SU-DHL-6 (cell line): ENCODE results near the gene ATG4A.

Experiments used
- H2AFZ ChIP-seq: fragments of 200-600 bp; sonication (generic); 2 replicates; pipeline ENCODE4 v1.6.1; 2014; ENCODE audit warnings: low read depth, mild to moderate bottlenecking, moderate library complexity, mixed read lengths, antibody characterized with exemption, low read length; ENCODE audit not compliant: severe bottlenecking
- H3F3A ChIP-seq: fragments of 200-600 bp; shearing (Covaris generic); 2 replicates; pipeline ENCODE4 v1.6.0; 2016; ENCODE audit warnings: antibody characterized with exemption, mild to moderate bottlenecking; ENCODE audit not compliant: insufficient read depth
- H3K27ac ChIP-seq: fragments of 200-600 bp; sonication (generic); 2 replicates; pipeline ENCODE4 v1.5.1; 2016; ENCODE audit warnings: low read depth, mild to moderate bottlenecking, low read length, moderate library complexity, mixed read lengths
- H3K27me3 ChIP-seq: fragments of 200-600 bp; sonication (generic), shearing (Covaris generic); 2 replicates; pipeline ENCODE4 v1.6.0; 2014; ENCODE audit warnings: mild to moderate bottlenecking, low read length
- H3K36me3 ChIP-seq: fragments of 200-600 bp; sonication (generic); 2 replicates; pipeline ENCODE4 v1.6.1; 2014; ENCODE audit warnings: mild to moderate bottlenecking, low read length, mixed read lengths
- H3K4me2 ChIP-seq: fragments of 300-600, 200-600 bp; shearing (Covaris generic), sonication (generic); 2 replicates; pipeline ENCODE4 v1.6.0; 2014; ENCODE audit warnings: low read length, low read depth, mild to moderate bottlenecking; ENCODE audit not compliant: poor library complexity, severe bottlenecking
- H3K4me3 ChIP-seq: fragments of 200-600 bp; sonication (generic); 2 replicates; pipeline ENCODE4 v1.5.1; 2014; ENCODE audit warnings: antibody characterized with exemption, low read length, mild to moderate bottlenecking, mixed read lengths; ENCODE audit not compliant: insufficient read depth, poor library complexity, severe bottlenecking
- H3K79me2 ChIP-seq: fragments of 200-600 bp; sonication (generic); 2 replicates; pipeline ENCODE4 v1.6.1; 2014; ENCODE audit warnings: mild to moderate bottlenecking, low read length, moderate library complexity; ENCODE audit not compliant: insufficient read depth
- H3K9ac ChIP-seq: fragments of 200-600 bp; sonication (generic); 2 replicates; pipeline ENCODE4 v1.7.0; 2014; ENCODE audit warnings: mild to moderate bottlenecking, low read length
- H3K9me2 ChIP-seq: fragments of 200-600 bp; sonication (generic); replicated peaks from 2 replicates; pipeline ENCODE4 v1.6.1; 2014; ENCODE audit warnings: low read length; ENCODE audit not compliant: insufficient read depth
- H3K9me3 ChIP-seq: fragments of 200-600 bp; sonication (generic); 2 replicates; pipeline ENCODE4 v1.6.1; 2014; ENCODE audit warnings: low read length, mixed read lengths; ENCODE audit not compliant: insufficient read depth
- H4K20me1 ChIP-seq: fragments of 200-600 bp; sonication (generic); 2 replicates; pipeline ENCODE4 v1.6.1; 2014; ENCODE audit warnings: low read depth, mild to moderate bottlenecking, antibody characterized with exemption, low read length, moderate library complexity, mixed read lengths
- EZH2phosphoT487 ChIP-seq: fragments of 200-600 bp; sonication (generic), shearing (Covaris generic); conservative IDR thresholded peaks from 2 replicates; pipeline ENCODE4 v1.6.1; 2018; ENCODE audit warnings: mild to moderate bottlenecking, antibody characterized with exemption, low read length, moderate library complexity, mixed read lengths
- TF ChIP-seq, protein P1 (sequence below): fragments of 200-600 bp; sonication (generic); IDR thresholded peaks from one replicate; pipeline ENCODE4 v1.5.1; 2017; ENCODE audit warnings: antibody characterized with exemption, mild to moderate bottlenecking, low read length, moderate library complexity; ENCODE audit not compliant: insufficient read depth, poor library complexity, severe bottlenecking

Gene ATG4A

DNA sequence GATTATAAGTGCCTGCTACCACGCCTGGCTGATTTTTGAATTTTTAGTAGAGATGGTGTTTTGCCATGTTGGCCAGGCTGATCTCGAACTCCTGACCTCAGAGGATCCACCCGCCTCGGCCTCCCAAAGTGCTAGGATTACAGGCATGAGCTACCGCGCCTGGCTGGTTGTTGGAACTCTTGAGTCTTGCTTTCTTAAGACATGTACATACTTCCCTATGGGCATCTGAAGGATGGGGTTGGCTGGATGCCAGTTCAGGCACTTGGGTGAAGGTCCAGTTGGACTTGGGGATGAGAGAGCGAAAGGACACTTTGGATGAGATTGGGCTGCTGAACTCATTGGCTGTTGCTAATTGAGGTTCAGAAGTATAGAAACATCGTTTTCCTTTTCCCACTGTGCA, 40.5 kb downstream of the ATG4A start:
- TF ChIP-seq EZH2phosphoT487 = no peak
- TF ChIP-seq, protein P1, sequence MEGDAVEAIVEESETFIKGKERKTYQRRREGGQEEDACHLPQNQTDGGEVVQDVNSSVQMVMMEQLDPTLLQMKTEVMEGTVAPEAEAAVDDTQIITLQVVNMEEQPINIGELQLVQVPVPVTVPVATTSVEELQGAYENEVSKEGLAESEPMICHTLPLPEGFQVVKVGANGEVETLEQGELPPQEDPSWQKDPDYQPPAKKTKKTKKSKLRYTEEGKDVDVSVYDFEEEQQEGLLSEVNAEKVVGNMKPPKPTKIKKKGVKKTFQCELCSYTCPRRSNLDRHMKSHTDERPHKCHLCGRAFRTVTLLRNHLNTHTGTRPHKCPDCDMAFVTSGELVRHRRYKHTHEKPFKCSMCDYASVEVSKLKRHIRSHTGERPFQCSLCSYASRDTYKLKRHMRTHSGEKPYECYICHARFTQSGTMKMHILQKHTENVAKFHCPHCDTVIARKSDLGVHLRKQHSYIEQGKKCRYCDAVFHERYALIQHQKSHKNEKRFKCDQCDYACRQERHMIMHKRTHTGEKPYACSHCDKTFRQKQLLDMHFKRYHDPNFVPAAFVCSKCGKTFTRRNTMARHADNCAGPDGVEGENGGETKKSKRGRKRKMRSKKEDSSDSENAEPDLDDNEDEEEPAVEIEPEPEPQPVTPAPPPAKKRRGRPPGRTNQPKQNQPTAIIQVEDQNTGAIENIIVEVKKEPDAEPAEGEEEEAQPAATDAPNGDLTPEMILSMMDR = no peak
- Histone ChIP-seq H2AFZ (no peak overlapping the region), H3K27me3 (no peaks in the 10 kb centered on the region), H3K9me2 (no peaks in the 10 kb centered on the region), H3K4me2 (no peak overlapping the region), H3K9me3 (no peaks in the 10 kb centered on the region), H3K36me3 (no peaks in the 10 kb centered on the region), H3K4me3 (no peak overlapping the region), H4K20me1 (no peaks in the 10 kb centered on the region), H3K79me2 (no peaks in the 10 kb centered on the region), H3F3A (no peaks in the 10 kb centered on the region), H3K27ac (no peak overlapping the region), H3K9ac (no peak overlapping the region)

DNA sequence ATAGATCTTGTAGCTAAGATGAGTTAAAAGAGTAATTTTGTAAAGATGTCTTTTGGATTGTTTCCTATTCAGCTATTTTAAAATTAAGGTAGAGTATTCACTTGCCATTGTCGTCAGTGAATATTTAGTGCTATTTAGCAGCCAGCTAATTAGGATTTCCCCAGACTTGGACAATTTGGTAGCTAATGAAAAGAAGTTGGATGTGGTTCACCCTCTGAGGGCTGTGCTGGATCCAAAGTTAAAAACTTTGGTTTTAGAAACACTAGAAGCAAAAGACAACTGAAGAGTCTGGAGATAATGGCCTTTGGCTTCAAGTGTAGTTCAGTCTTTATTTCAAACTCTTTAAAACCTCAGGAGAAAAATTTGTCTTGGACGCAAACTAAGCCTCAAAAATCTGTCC, 41.3 kb downstream of the ATG4A start:
- H3K79me2 ChIP-seq = no peaks in the 10 kb centered on the region
- no peak overlapping the region for H3K4me2 ChIP-seq
- H4K20me1 ChIP-seq = no peaks in the 10 kb centered on the region
- no peaks in the 10 kb centered on the region for H3K9me2 ChIP-seq
- H3K27ac ChIP-seq = no peak overlapping the region
- no peak overlapping the region for H2AFZ ChIP-seq
- no peaks in the 10 kb centered on the region for H3F3A ChIP-seq
- no peaks in the 10 kb centered on the region for H3K27me3 ChIP-seq
- TF ChIP-seq, protein P1 = no peak
- no peak overlapping the region for H3K9ac ChIP-seq
- no peak overlapping the region for H3K4me3 ChIP-seq
- H3K36me3 ChIP-seq = no peaks in the 10 kb centered on the region
- H3K9me3 ChIP-seq = no peaks in the 10 kb centered on the region

DNA sequence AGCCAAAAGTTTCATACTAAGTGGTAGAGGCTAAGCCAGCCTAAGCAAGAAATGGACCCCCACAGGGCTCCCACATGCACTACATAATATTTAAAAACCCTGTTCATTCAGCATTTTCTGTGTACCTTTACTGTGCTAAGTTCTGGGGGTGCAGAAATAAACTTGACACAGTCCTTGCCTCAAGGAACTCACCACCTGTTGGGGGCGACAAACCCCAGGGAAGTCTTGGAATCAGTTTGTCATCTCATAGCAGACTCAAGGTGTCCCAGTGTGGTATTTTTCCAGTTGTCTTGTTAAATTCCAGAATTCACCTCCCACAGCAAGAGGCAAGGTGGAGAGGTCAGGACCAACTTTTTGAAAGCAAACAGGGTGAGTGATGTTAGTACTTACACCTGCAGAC, 43.1 kb downstream of the ATG4A start:
- Histone ChIP-seq H3K9ac (no peak overlapping the region), H3K4me2 (no peak overlapping the region), H3K79me2 (no peaks in the 10 kb centered on the region), H3K9me3 (no peaks in the 10 kb centered on the region), H4K20me1 (no peaks in the 10 kb centered on the region), H3K27me3 (no peaks in the 10 kb centered on the region), H3K36me3 (no peaks in the 10 kb centered on the region), H3K27ac (no peak overlapping the region), H3K9me2 (no peaks in the 10 kb centered on the region), H3K4me3 (no peak overlapping the region), H3F3A (no peaks in the 10 kb centered on the region), H2AFZ (no peak overlapping the region)
- TF ChIP-seq EZH2phosphoT487 = no peak
- TF ChIP-seq, protein P1 = no peak
